Measurements from ENCODE around the gene UCK2.

UCK2 gene

DNA sequence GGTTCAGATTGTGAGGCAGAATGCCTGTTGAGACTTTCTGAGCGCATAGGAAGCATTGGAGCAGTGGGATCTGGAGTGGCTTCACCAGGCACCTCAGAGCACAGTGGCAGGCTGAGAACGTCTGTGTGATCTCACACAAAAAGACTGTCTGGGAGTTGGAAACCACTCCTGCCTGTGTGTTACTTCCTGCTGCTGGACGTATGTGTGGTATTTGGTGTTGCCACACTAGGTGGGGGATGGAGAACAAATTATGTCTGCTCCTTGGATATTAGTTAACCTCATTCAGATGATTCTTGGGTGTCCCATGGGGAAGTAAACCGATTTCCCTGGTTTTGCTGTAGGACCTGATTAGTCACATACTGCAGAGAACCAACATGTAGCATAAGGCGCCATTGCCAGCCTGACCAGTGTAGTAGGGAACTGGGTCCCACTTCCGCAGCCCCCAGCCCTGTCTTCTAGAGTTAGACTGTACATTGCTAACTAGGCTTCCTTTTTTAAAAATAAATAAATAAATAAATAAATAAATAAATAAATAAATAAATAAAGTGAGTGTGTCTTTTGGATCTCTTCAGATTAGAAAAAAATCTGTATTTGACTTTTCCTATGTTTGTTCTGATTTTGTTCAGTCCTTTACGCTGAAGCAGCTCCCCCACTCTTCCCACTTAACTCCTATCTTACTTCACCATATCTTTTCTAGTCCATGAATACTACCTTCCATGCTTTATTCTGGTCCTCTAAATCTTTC lies 26.9 kb downstream of the UCK2 start:
- Histone ChIP-seq H3F3A (ENCODE audit: insufficient read depth, low read length) (no peaks in the 10 kb centered on the region), H3K4me2 (ENCODE audit: low read length) (no peak overlapping the region), H3K27ac (ENCODE audit: low read depth, low read length, poor library complexity, severe bottlenecking) (no peak overlapping the region), H3K79me2 (ENCODE audit: insufficient read depth, low read length) (peaks cover 97% of the 10 kb centered on the region), H3K4me1 (ENCODE audit: insufficient read depth, low read length, severe bottlenecking) (peaks cover 55% of the 10 kb centered on the region), H3K27me3 (ENCODE audit: insufficient read depth, low read length) (no peaks in the 10 kb centered on the region), H3K36me3 (ENCODE audit: insufficient read depth, low read length) (no peaks in the 10 kb centered on the region), H3K9me3 (ENCODE audit: low read length) (no peaks in the 10 kb centered on the region), H3K9ac (ENCODE audit: low read length) (no peak overlapping the region), H3K4me3 (ENCODE audit: low read depth, low read length, poor library complexity, severe bottlenecking) (no peak overlapping the region), H3K9me2 (ENCODE audit: low read depth, low read length) (no peaks in the 10 kb centered on the region), H4K20me1 (ENCODE audit: insufficient read depth, low read length) (no peaks in the 10 kb centered on the region), H2AFZ (ENCODE audit: low read length) (no peak overlapping the region)
- TF ChIP-seq, protein P1, sequence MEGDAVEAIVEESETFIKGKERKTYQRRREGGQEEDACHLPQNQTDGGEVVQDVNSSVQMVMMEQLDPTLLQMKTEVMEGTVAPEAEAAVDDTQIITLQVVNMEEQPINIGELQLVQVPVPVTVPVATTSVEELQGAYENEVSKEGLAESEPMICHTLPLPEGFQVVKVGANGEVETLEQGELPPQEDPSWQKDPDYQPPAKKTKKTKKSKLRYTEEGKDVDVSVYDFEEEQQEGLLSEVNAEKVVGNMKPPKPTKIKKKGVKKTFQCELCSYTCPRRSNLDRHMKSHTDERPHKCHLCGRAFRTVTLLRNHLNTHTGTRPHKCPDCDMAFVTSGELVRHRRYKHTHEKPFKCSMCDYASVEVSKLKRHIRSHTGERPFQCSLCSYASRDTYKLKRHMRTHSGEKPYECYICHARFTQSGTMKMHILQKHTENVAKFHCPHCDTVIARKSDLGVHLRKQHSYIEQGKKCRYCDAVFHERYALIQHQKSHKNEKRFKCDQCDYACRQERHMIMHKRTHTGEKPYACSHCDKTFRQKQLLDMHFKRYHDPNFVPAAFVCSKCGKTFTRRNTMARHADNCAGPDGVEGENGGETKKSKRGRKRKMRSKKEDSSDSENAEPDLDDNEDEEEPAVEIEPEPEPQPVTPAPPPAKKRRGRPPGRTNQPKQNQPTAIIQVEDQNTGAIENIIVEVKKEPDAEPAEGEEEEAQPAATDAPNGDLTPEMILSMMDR (IDR thresholded peaks at IDR 0.05; ENCODE audit: low read length): no peak
- TF ChIP-seq EZH2 (IDR thresholded peaks at IDR 0.05; ENCODE audit: borderline replicate concordance, low read length): no peak

- no peak overlapping the region for H2AFZ ChIP-seq (ENCODE audit: low read length)
- H3K9me2 ChIP-seq (ENCODE audit: low read depth, low read length): no peaks in the 10 kb centered on the region
- H3K4me1 ChIP-seq (ENCODE audit: insufficient read depth, low read length, severe bottlenecking): peaks cover 49% of the 10 kb centered on the region
- no peaks in the 10 kb centered on the region for H3K9me3 ChIP-seq (ENCODE audit: low read length)
- H3K36me3 ChIP-seq (ENCODE audit: insufficient read depth, low read length): no peaks in the 10 kb centered on the region
- no peaks in the 10 kb centered on the region for H4K20me1 ChIP-seq (ENCODE audit: insufficient read depth, low read length)
- no peaks in the 10 kb centered on the region for H3K27me3 ChIP-seq (ENCODE audit: insufficient read depth, low read length)
- no peak overlapping the region for H3K9ac ChIP-seq (ENCODE audit: low read length)
- H3K4me2 ChIP-seq (ENCODE audit: low read length): no peak overlapping the region
- peaks cover 95% of the 10 kb centered on the region for H3K79me2 ChIP-seq (ENCODE audit: insufficient read depth, low read length)
- no peaks in the 10 kb centered on the region for H3F3A ChIP-seq (ENCODE audit: insufficient read depth, low read length)
- H3K4me3 ChIP-seq (ENCODE audit: low read depth, low read length, poor library complexity, severe bottlenecking): no peak overlapping the region
- H3K27ac ChIP-seq (ENCODE audit: low read depth, low read length, poor library complexity, severe bottlenecking): no peak overlapping the region
- TF ChIP-seq, protein P1 (IDR thresholded peaks at IDR 0.05; ENCODE audit: low read length): no peak
- TF ChIP-seq EZH2 (IDR thresholded peaks at IDR 0.05; ENCODE audit: borderline replicate concordance, low read length): no peak
These were observed 27.8 kb downstream of the UCK2 start for GRCh38 chr1:165855010-165855838.

- no peak overlapping the region for H2AFZ ChIP-seq (ENCODE audit: low read length)
- no peaks in the 10 kb centered on the region for H3K27me3 ChIP-seq (ENCODE audit: insufficient read depth, low read length)
- H3F3A ChIP-seq (ENCODE audit: insufficient read depth, low read length): no peaks in the 10 kb centered on the region
- H3K27ac ChIP-seq (ENCODE audit: low read depth, low read length, poor library complexity, severe bottlenecking): no peak overlapping the region
- peaks cover 96% of the 10 kb centered on the region for H3K79me2 ChIP-seq (ENCODE audit: insufficient read depth, low read length)
- H3K4me1 ChIP-seq (ENCODE audit: insufficient read depth, low read length, severe bottlenecking): peaks cover 44% of the 10 kb centered on the region
- H3K9me2 ChIP-seq (ENCODE audit: low read depth, low read length): no peaks in the 10 kb centered on the region
- no peak overlapping the region for H3K4me2 ChIP-seq (ENCODE audit: low read length)
- H4K20me1 ChIP-seq (ENCODE audit: insufficient read depth, low read length): no peaks in the 10 kb centered on the region
- H3K9ac ChIP-seq (ENCODE audit: low read length): no peak overlapping the region
- no peak for TF ChIP-seq EZH2 (IDR thresholded peaks at IDR 0.05; ENCODE audit: borderline replicate concordance, low read length)
- TF ChIP-seq, protein P1 (IDR thresholded peaks at IDR 0.05; ENCODE audit: low read length): no peak
- no peaks in the 10 kb centered on the region for H3K36me3 ChIP-seq (ENCODE audit: insufficient read depth, low read length)
- H3K9me3 ChIP-seq (ENCODE audit: low read length): no peaks in the 10 kb centered on the region
- no peak overlapping the region for H3K4me3 ChIP-seq (ENCODE audit: low read depth, low read length, poor library complexity, severe bottlenecking)
These were observed 28.6 kb downstream of the UCK2 start for GRCh38 chr1:165856021-165856420.
